HG03520 (cell line): Measurements from ENCODE around the gene PRR36.
A peak's percentile ranks its signal among the peaks of the same experiment; 100 is the strongest.
"Not testable (repeated sequence)": the region's sequence is repeated elsewhere in the genome, so short reads cannot be mapped to it uniquely, and the experiment has no call there.

Experiments
- ATAC-seq: cut with Tn5 transposase; IDR thresholded peaks from one replicate; pipeline ENCODE4 v1.9.1; 2021; ENCODE audit warnings: mild to moderate bottlenecking, moderate library complexity; ENCODE audit not compliant: unreplicated experiment

PRR36 gene

GRCh38 chr19:7874076-7874896 is at the start of gene PRR36:
PRR36 (minus strand) TSS chr19:7874390; CDS start chr19:7873689, 701 bp downstream.
- ATAC-seq, result no peak

GRCh38 chr19:7923295-7924191 is 49.4 kb upstream of the PRR36 start:
- no peak for ATAC-seq

DNA sequence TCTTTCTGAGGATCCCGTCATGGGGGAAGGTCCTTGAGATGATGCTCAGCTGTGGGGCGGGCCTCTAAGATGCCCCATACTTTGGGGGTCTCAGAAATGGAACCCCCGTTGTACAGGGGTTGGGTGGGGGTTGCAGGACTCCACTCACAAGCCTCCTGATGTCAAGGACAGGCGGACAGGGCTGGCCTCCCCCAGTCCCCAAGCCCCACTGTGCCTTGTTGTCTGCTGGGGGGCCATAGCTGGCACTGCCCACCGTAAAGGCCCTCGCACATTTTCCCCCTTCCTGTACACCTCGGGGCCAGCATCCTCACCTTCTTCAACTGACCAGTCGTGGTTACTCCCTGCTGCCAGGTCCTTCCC is 48.6 kb upstream of the PRR36 start:
- no peak for ATAC-seq

GRCh38 chr19:7921967-7922835 is 48.0 kb upstream of the PRR36 start:
- no peak for ATAC-seq

GRCh38 chr19:7921302-7921966 is 47.2 kb upstream of the PRR36 start:
- no peak for ATAC-seq

GRCh38 chr19:7920519-7921301 is 46.5 kb upstream of the PRR36 start:
- ATAC-seq, result peak; percentile 36

GRCh38 chr19:7919610-7920518 is 45.7 kb upstream of the PRR36 start, which contains the start of gene SNAPC2:
SNAPC2 (plus strand) TSS chr19:7920338; CDS start chr19:7920367, 29 bp downstream.
- peak; percentile 43 for ATAC-seq

DNA sequence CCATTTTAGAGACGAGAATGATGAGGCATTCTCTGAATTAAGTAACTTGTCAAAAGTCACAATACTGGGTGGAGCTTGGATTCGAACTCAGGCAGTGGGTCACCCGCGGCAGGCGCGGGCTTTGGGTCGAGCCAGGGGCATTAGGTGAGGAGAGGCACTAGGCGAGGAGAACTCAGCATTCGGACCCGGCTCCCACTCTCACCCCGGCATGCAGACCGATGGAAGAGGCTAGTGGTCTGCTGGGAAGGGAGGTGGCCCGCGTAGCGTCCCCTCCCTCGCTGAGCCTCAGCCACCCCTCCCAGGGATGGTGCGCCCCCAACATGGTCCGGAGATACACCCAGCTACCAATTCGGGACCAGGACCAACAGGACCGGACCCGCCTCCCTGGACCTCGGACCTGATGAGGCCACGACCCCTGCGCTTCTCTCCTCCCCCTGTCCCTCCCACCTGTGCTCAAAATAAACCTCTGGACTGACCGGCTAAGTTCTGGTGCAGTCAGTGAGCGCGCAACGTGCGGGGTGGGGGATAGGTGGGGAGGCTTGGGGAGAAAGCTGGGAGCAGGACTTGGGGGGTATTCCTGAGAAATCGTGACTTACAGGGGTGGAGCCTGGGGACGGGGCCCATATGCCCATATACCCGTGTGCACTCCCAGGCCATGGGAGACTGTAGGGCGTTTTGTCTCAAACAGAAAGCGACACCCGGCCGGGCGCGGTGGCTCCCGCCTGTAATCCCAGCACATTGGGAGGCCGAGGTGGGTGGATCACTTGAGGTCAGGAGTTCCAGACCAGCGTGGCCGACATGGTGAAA is 44.6 kb upstream of the PRR36 start:
- ATAC-seq, result no peak

DNA sequence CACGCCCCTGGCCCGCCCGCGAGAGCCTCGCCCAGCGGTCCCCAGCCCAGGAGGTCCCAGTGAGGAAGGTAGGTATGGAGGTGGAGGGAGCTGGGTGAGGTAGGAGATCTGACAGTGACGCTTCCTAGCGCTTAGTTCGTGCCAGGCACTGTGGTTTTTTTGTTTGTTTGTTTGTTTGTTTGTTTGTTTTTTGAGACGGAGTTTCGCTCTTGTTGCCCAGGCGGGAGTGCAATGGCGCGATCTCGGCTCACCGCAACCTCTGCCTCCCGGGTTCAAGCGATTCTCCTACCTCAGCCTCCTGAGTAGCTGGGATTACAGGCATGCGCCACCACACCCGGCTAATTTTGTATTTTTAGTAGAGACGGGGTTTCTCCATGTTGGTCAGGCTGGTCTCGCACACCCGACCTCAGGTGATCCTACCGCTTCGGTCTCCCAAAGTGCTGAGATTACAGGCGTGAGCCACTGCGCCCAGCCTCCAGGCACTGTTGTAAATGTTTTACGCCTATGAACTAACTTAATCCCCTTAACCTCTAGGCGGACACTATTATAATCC is 43.9 kb upstream of the PRR36 start:
- ATAC-seq, result not testable (repeated sequence)

DNA sequence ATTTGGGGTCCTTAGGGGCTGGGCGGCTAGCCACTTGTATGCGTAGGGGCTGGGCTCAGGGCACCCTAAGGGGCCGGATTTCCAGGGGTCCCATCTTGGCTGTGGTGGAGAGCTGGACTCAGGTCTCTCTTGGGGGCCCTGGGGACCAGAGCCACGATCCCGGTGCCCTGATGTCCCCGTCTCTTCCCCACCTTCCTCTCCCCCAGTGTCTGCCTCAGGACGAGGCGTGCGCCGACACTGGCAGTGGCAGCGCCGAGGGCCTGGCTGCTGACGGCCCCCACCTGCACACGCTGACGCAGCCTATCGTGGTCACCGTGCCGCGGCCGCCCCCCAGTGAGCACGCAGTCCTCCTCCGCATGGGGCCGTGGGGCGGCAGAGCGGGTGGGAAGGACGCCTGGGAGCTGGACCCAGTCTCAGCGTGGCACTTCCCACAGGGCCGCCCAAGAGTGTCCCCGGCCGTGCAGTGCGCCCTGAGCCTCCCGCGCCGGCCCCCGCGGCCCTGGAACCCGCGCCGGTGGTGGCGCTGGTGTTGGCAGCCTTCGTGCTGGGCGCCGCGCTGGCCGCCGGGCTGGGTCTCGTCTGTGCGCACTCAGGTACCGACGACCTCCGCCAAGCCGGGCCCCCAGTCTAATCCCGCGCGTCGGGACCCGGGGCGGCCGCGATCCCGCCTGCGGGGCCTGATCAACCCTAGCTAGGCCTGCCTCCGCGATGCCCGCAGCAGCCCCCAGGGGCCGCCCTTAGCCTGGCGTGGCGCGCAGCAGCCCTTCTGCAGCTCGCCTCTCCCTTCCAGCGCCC is 43.3 kb upstream of the PRR36 start:
- no peak for ATAC-seq

- ATAC-seq, result no peak
These were observed 42.7 kb upstream of the PRR36 start for GRCh38 chr19:7916955-7917266.

- no peak for ATAC-seq
These were observed 42.1 kb upstream of the PRR36 start for GRCh38 chr19:7916103-7916954.

DNA sequence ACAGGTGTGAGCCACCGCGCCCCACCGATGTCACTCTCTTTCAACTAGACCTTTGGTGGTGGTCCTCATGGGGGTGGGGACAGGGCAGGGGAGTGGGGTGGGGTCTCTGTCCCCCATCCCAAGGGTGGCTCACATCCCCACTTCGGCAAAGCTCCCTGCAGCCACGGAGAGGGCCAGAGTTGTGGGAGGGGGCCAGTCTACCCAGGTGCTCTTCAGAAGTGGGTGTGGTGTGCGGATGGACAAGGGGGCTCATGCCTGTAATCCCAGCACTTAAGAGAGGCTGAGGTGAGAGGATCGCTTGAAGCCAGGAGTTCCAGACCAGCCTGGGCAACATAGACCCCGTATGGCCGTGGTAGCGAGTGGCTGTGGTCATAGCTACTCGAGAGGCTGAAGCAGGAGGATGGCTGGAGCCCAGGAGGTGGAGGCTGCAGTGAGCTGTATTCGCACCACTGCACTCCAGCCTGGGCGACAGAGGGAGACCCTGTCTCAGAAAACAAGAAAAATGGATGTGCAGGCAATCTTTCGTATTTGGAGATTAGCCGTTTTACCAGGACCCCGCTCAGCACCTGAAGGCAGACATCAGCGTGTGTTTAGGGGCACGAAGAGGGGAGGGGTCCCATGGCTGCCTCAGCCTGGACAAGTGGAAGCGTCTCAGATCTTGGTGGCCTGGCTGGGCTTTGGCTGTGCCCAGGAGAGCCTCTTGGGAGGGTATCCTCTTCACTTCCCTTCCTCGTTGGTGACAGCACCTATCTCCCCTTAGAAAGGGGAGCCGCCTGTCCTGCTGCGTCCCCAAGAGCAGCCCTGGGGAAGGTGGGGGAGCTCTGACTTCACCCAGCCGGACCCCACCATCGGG is 41.3 kb upstream of the PRR36 start:
- no peak for ATAC-seq

DNA sequence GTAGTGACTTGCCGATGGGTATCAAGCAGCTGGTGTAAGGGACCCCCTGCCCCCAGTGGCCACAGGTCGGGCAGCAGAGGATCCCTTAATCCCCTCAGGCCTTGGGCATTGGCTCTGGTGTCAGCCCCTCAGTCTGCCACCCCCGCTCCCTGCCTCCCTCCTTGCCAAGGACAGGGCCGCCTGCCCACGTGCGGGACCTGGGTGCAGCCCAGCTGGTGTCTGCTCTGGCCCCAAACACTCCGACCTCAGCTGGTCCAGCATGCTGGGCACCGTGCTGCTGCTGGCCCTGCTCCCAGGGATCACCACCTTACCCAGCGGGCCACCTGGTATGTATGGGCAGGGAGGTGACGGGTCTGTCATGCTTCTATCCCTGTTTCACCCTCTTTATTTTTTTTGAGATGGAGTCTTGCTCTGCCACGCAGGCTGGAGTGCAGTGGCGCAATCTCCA is 40.4 kb upstream of the PRR36 start, which contains the start of gene TGFBR3L:
Gene TGFBR3L (plus strand): TSS at position 233 of the 448 bp plus-strand sequence.
- no peak for ATAC-seq

GRCh38 chr19:7914099-7914498 is 39.9 kb upstream of the PRR36 start:
- ATAC-seq, result no peak
